H1 (cell line): ENCODE results near the gene TMEM245. TPM values are rescaled to one million over a fixed set of nuclear protein-coding genes. Genes with fewer than 3 reads are reported as not detected.

ENCODE experiments used
- CTCF ChIA-PET: fragments of 300-600 bp; sonication (Branson Sonifier 250); formaldehyde crosslinking; loops from one replicate; lab custom pipeline; 2021; ENCODE audit not compliant: partially characterized antibody; lab: Charles Lee
- POLR2A ChIA-PET: fragments of 300-600 bp; sonication (Branson Sonifier 250); formaldehyde crosslinking; loops from one replicate; lab custom pipeline; 2021; ENCODE audit warnings: inconsistent platforms; ENCODE audit not compliant: partially characterized antibody; lab: Charles Lee
- DNase-seq, 2 experiments: peaks; one replicate each; pipeline versions ENCODE4 v3.0.0 to v3.0.0-alpha.2; 2010 to 2022; ENCODE audit warnings: low spot score in 2 of 2, low read depth in 1 of 2, mixed read lengths in 1 of 2
- FAIRE-seq: peaks from 2 replicates; lab custom pipeline; 2011; peaks lifted over from hg19 to GRCh38; lab: Jason Lieb, UNC
- H2AFZ ChIP-seq: 2 replicates; pipeline ENCODE4 v1.8.1; 2012; ENCODE audit warnings: low read length, inconsistent platforms
- H2AK5ac ChIP-seq: 2 replicates; pipeline ENCODE4 v1.6.1; 2013; ENCODE audit warnings: low read depth, low read length
- H2BK120ac ChIP-seq: replicated peaks from 2 replicates; pipeline ENCODE3; 2013; ENCODE audit warnings: low read depth, low read length, inconsistent platforms
- H2BK12ac ChIP-seq: 2 replicates; pipeline ENCODE4 v1.6.1; 2013; ENCODE audit warnings: low read depth, low read length
- H2BK15ac ChIP-seq: 2 replicates; pipeline ENCODE4 v1.6.1; 2013; ENCODE audit warnings: low read length
- H2BK20ac ChIP-seq: 2 replicates; pipeline ENCODE4 v1.6.1; 2013; ENCODE audit warnings: low read length
- H2BK5ac ChIP-seq: 2 replicates; pipeline ENCODE4 v1.6.1; 2013; ENCODE audit warnings: low read depth, low read length
- H3K14ac ChIP-seq: 2 replicates; pipeline ENCODE4 v1.6.1; 2013; ENCODE audit warnings: inconsistent platforms; ENCODE audit not compliant: insufficient read length
- H3K18ac ChIP-seq: 2 replicates; pipeline ENCODE4 v1.6.1; 2013; ENCODE audit warnings: low read length; ENCODE audit errors: extremely low read depth
- H3K23ac ChIP-seq: 2 replicates; pipeline ENCODE4 v1.6.1; 2013; ENCODE audit warnings: inconsistent platforms; ENCODE audit not compliant: insufficient read length
- H3K23me2 ChIP-seq: 2 replicates; pipeline ENCODE4 v1.6.1; 2013; ENCODE audit warnings: low read depth, low read length
- H3K27ac ChIP-seq: 2 replicates; pipeline ENCODE4 v1.6.1; 2011; ENCODE audit warnings: low read depth, low read length, inconsistent platforms
- H3K27me3 ChIP-seq, 4 experiments: replicated peaks in 1 of 4; 1 replicate in 1 of 4; 2 replicates in 3 of 4; pipeline versions ENCODE4 v1.6.1 to v1.8.1; 2011 to 2013; ENCODE audit warnings: low read length in 3 of 4, mild to moderate bottlenecking in 3 of 4, inconsistent platforms in 2 of 4, mixed read lengths in 2 of 4, moderate library complexity in 1 of 4; ENCODE audit not compliant: control insufficient read depth in 3 of 4, insufficient read depth in 3 of 4; ENCODE audit errors: extremely low read depth in 1 of 4
- H3K36me3 ChIP-seq, 4 experiments: 2 replicates each; pipeline versions ENCODE4 v1.6.1 to v1.8.1; 2011 to 2013; ENCODE audit warnings: mild to moderate bottlenecking in 4 of 4, low read length in 3 of 4, moderate library complexity in 2 of 4, control low read depth in 1 of 4, inconsistent platforms in 1 of 4; ENCODE audit not compliant: insufficient read depth in 4 of 4, control insufficient read depth in 2 of 4
- H3K4ac ChIP-seq: replicated peaks from 2 replicates; pipeline ENCODE3; 2013; ENCODE audit warnings: low read length, low read depth, mixed read lengths, inconsistent platforms; ENCODE audit not compliant: insufficient read length
- H3K4me1 ChIP-seq, 4 experiments: replicated peaks in 1 of 4; 1 replicate in 1 of 4; 2 replicates in 3 of 4; pipeline versions ENCODE4 v1.6.1 to v1.8.1; 2011 to 2013; ENCODE audit warnings: low read length in 3 of 4, inconsistent platforms in 2 of 4, mixed read lengths in 1 of 4; ENCODE audit not compliant: insufficient read depth in 4 of 4, control insufficient read depth in 3 of 4
- H3K4me2 ChIP-seq, 2 experiments: 2 replicates each; pipeline versions ENCODE4 v1.6.1 to v1.8.1; 2011 to 2013; ENCODE audit warnings: low read depth in 2 of 2, low read length in 2 of 2, control low read depth in 1 of 2, inconsistent platforms in 1 of 2, mild to moderate bottlenecking in 1 of 2; ENCODE audit not compliant: insufficient read depth in 1 of 2
- H3K4me3 ChIP-seq, 4 experiments: fragments of 200-600, 300-600 bp in 1 of 4; sonication (generic), shearing (Covaris generic), sonication (Bioruptor Twin) in 1 of 4; 2 replicates each; pipeline versions ENCODE4 v1.5.1 to v1.8.1; 2011 to 2016; ENCODE audit warnings: low read length in 4 of 4, low read depth in 3 of 4, control low read depth in 2 of 4, inconsistent platforms in 2 of 4, mild to moderate bottlenecking in 2 of 4, mixed read lengths in 1 of 4, moderate library complexity in 1 of 4; ENCODE audit not compliant: insufficient read depth in 2 of 4; ENCODE audit errors: extremely low read depth in 1 of 4
- H3K56ac ChIP-seq: replicated peaks from 2 replicates; pipeline ENCODE3; 2013; ENCODE audit warnings: low read depth, mild to moderate bottlenecking, mixed read lengths, low read length, inconsistent platforms; ENCODE audit not compliant: insufficient read length
- H3K79me1 ChIP-seq: 2 replicates; pipeline ENCODE4 v1.6.1; 2013; ENCODE audit warnings: low read depth, low read length, control low read depth
- H3K79me2 ChIP-seq, 2 experiments: 2 replicates each; pipeline versions ENCODE4 v1.6.1 to v1.8.1; 2012 to 2013; ENCODE audit warnings: low read length in 2 of 2, mild to moderate bottlenecking in 2 of 2, inconsistent platforms in 1 of 2; ENCODE audit not compliant: insufficient read depth in 2 of 2, control insufficient read depth in 1 of 2
- H3K9ac ChIP-seq, 4 experiments: replicated peaks in 1 of 4; 1 replicate in 1 of 4; 2 replicates in 3 of 4; pipeline versions ENCODE4 v1.6.1 to v1.8.1; 2011 to 2013; ENCODE audit warnings: low read depth in 3 of 4, low read length in 3 of 4, control low read depth in 2 of 4, mild to moderate bottlenecking in 2 of 4, moderate library complexity in 2 of 4, inconsistent platforms in 1 of 4; ENCODE audit errors: extremely low read depth in 1 of 4
- H3K9me3 ChIP-seq, 2 experiments: 2 replicates each; pipeline versions ENCODE4 v1.6.1 to v1.8.1; 2012 to 2013; ENCODE audit warnings: mild to moderate bottlenecking in 2 of 2, moderate library complexity in 2 of 2, control low read depth in 1 of 2, inconsistent platforms in 1 of 2, low read depth in 1 of 2, low read length in 1 of 2, mixed read lengths in 1 of 2; ENCODE audit not compliant: insufficient read depth in 2 of 2
- H4K20me1 ChIP-seq, 2 experiments: replicated peaks in 1 of 2; 2 replicates each; pipeline versions ENCODE3 to v1.8.1; 2011 to 2013; ENCODE audit warnings: inconsistent platforms in 2 of 2, low read length in 2 of 2, mild to moderate bottlenecking in 1 of 2; ENCODE audit not compliant: insufficient read depth in 2 of 2, control insufficient read depth in 1 of 2
- H4K5ac ChIP-seq: 2 replicates; pipeline ENCODE4 v1.6.1; 2013; ENCODE audit warnings: low read length, low read depth, mixed read lengths, inconsistent platforms; ENCODE audit not compliant: insufficient read length
- H4K8ac ChIP-seq: 2 replicates; pipeline ENCODE4 v1.8.0; 2013; ENCODE audit warnings: mild to moderate bottlenecking, moderate library complexity, low read length, inconsistent platforms; ENCODE audit not compliant: insufficient read depth; ENCODE audit errors: extremely low read depth
- H4K91ac ChIP-seq: replicated peaks from 2 replicates; pipeline ENCODE3; 2013; ENCODE audit warnings: low read length, mixed read lengths, inconsistent platforms; ENCODE audit not compliant: insufficient read length
- CBX8 ChIP-seq: fragments of 300-800, 300-1000 bp; sonication (generic); IDR thresholded peaks from 2 replicates; pipeline ENCODE4 v1.7.1; 2016; ENCODE audit warnings: low read depth, low read length, borderline replicate concordance
- CHD2 ChIP-seq: IDR thresholded peaks from 2 replicates; pipeline ENCODE4 v1.6.1; 2012; ENCODE audit warnings: low read length, improper control_type of control experiment
- CREB1 ChIP-seq: IDR thresholded peaks from 2 replicates; pipeline ENCODE4 v1.6.1; 2012; ENCODE audit warnings: inconsistent platforms
- FOSL1 ChIP-seq: IDR thresholded peaks from 2 replicates; pipeline ENCODE4 v1.6.1; 2011; ENCODE audit warnings: mild to moderate bottlenecking, low read depth, low read length, moderate library complexity; ENCODE audit not compliant: insufficient read depth
- NANOG ChIP-seq: IDR thresholded peaks from 2 replicates; pipeline ENCODE4 v1.6.1; 2011; ENCODE audit warnings: low read length, low read depth, mild to moderate bottlenecking, inconsistent platforms; ENCODE audit not compliant: insufficient read depth, poor library complexity, severe bottlenecking
- POLR2A ChIP-seq, 2 experiments: IDR thresholded peaks; 1 replicate in 1 of 2; 2 replicates in 1 of 2; pipeline ENCODE4 v1.6.1; 2011; ENCODE audit warnings: low read depth in 2 of 2, low read length in 2 of 2, mild to moderate bottlenecking in 2 of 2; ENCODE audit errors: control extremely low read depth in 1 of 2
- RAD21 ChIP-seq, 2 experiments: IDR thresholded peaks in 1 of 2; conservative IDR thresholded peaks in 1 of 2; 2 replicates each; pipeline ENCODE4 v1.6.1; 2011; ENCODE audit warnings: low read depth in 2 of 2, low read length in 2 of 2, improper control_type of control experiment in 1 of 2, inconsistent platforms in 1 of 2, mild to moderate bottlenecking in 1 of 2, moderate library complexity in 1 of 2
- TCF12 ChIP-seq: IDR thresholded peaks from 2 replicates; pipeline ENCODE4 v1.6.1; 2011; ENCODE audit warnings: low read depth, mild to moderate bottlenecking, low read length
- TEAD4 ChIP-seq: IDR thresholded peaks from 2 replicates; pipeline ENCODE4 v1.6.1; 2012; ENCODE audit warnings: low read depth, low read length, inconsistent platforms, mixed read lengths
- polyA plus RNA-seq, 7 experiments: library from polyadenylated mRNA; depleted of rRNA in 3 of 7; stranded (reverse) in 5 of 7; unstranded in 2 of 7; fragments of >200 nt in 5 of 7; fragments of 200-250 nt in 2 of 7; gene quantifications; 1 replicate in 5 of 7; 2 replicates in 1 of 7; 4 replicates in 1 of 7; pipeline versions ENCODE4 v1.2.1 to v1.2.3, GENCODE V29; 2011 to 2013; ENCODE audit warnings: missing spikeins in 2 of 7, mixed read lengths in 2 of 7
- total RNA-seq: library from RNA; stranded (reverse); fragmentation: NEBNext Ultra II Directional; extraction: Animal tissue kit (Norgen Biotek cat#: 25700); gene quantifications from 2 replicates; pipeline ENCODE4 v1.2.1, GENCODE V29; 2021
- TF ChIP-seq, protein P1 (sequence below): IDR thresholded peaks from 2 replicates; pipeline ENCODE4 v1.6.1; 2011; ENCODE audit warnings: low read length, improper control_type of control experiment

TMEM245 gene
- total and polyA plus RNA-seq, 2 of the 8 experiments (the other 6 are each of a cell fraction or from before 2014, with no cell fraction given): 44.3 to 45.8 TPM

- Histone ChIP-seq H4K5ac (no peak overlapping the region), H3K9ac (no peak overlapping the region), H3K79me1 (peaks cover 5% of the 10 kb centered on the region), H3K23me2 (no peaks in the 10 kb centered on the region), H2AFZ (no peak overlapping the region), H3K9me3 (no peaks in the 10 kb centered on the region), H3K36me3 (peaks cover 7 to 56% (median 11%) of the 10 kb centered on the region in 4 experiments; a peak in 7 of 8 replicates), H3K56ac (no peak overlapping the region), H3K23ac (no peak overlapping the region), H4K20me1 (peaks cover 0 to 10% of the 10 kb centered on the region in 2 experiments), H2BK5ac (no peak overlapping the region), H3K4me3 (no peak overlapping the region), H3K27me3 (no peaks in the 10 kb centered on the region), H2BK12ac (no peak overlapping the region), H3K4me1 (peaks cover 0 to 6% (median 0%) of the 10 kb centered on the region in 4 experiments; a peak in 1 of 7 replicates), H3K14ac (no peak overlapping the region)
- POLR2A ChIA-PET: interaction anchor here (0.7 kb wide), 1 partner anchor 9 kb away, joined by 3 read pairs; no protein-coding TSS in a partner anchor
- CTCF ChIA-PET: no interaction called here
- FAIRE-seq: no peak
- DNase-seq: no peak
- no peak for TF ChIP-seq TEAD4
- no peak for TF ChIP-seq CBX8
- no peak for TF ChIP-seq FOSL1
- no peak for TF ChIP-seq CHD2
- TF ChIP-seq, protein P1, sequence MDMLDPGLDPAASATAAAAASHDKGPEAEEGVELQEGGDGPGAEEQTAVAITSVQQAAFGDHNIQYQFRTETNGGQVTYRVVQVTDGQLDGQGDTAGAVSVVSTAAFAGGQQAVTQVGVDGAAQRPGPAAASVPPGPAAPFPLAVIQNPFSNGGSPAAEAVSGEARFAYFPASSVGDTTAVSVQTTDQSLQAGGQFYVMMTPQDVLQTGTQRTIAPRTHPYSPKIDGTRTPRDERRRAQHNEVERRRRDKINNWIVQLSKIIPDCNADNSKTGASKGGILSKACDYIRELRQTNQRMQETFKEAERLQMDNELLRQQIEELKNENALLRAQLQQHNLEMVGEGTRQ: no peak
- TF ChIP-seq POLR2A (IDR thresholded peaks at IDR 0.05; ENCODE audit: control extremely low read depth in 1 of 2, low read depth in 2 of 2, low read length in 2 of 2): no peak
- no peak for TF ChIP-seq NANOG
- TF ChIP-seq TCF12: no peak
- no peak for TF ChIP-seq CREB1
- TF ChIP-seq RAD21 (IDR thresholded peaks at IDR 0.05 in 1 of 2, conservative IDR thresholded peaks at IDR 0.05 in 1 of 2; ENCODE audit: low read depth in 2 of 2, low read length in 2 of 2): no peak
- TF ChIP-seq, all 59 proteins: peak for 0
- H3K4ac ChIP-seq: no peak overlapping the region
- no peak overlapping the region for H2BK20ac ChIP-seq
- no peak overlapping the region for H3K18ac ChIP-seq
- peaks cover 0 to 52% of the 10 kb centered on the region in 2 experiments; a peak in 2 of 4 replicates for H3K79me2 ChIP-seq
- H2AK5ac ChIP-seq: no peak overlapping the region
- no peak overlapping the region for H4K91ac ChIP-seq
- H2BK15ac ChIP-seq: no peak overlapping the region
- no peak overlapping the region for H4K8ac ChIP-seq
- H3K27ac ChIP-seq: no peak overlapping the region
- no peak overlapping the region for H2BK120ac ChIP-seq
- no peak overlapping the region for H3K4me2 ChIP-seq
Measured at GRCh38 chr9:109092051-109092580, 27.6 kb downstream of the TMEM245 start.
